Inflammatory macrophage (primary cell): ENCODE results near the gene PIP5K1B.

Experiments
- DNase-seq, 2 donors: peaks; one replicate each; pipeline ENCODE4 v3.0.0-alpha.2; 2020 to 2022

PIP5K1B gene

DNA sequence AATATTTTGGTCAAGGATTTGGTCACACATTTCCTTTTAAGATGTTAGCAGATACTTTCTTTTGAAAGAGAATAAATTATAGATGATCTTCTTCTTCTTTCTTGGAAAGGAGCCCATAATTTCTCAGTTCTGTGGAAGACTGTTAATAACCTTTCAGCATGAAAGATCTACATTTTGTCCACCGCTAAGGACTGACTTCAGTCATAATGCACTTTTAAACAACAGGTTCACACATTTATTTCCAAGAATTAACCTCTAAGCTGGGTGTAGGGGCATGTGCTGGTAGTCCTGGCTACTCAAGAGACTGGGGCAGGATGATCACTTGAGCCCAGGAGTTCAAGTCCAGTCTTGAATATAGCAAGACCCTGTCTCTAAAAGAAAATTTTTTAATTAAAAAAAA, 215.9 kb downstream of the PIP5K1B start:
- DNase-seq = no peak

DNA sequence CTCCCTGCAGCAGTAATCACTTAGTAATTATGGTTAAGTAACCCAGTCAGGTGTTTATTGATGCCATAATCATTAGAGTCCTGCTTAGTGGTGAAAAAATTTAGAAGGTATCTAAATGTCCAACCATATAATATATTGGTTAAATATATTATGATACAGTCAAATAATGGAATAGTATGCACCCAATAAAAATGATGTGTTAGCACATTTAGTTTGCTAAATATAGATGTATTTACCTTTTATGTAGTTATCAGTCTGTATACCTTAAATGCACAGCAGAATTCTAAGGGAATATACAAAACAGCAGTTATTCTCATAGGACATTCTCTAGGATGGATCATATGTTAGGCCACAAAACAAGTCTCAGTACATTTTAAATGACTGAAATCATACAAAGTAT, 218.4 kb downstream of the PIP5K1B start:
- DNase-seq = no peak

DNA sequence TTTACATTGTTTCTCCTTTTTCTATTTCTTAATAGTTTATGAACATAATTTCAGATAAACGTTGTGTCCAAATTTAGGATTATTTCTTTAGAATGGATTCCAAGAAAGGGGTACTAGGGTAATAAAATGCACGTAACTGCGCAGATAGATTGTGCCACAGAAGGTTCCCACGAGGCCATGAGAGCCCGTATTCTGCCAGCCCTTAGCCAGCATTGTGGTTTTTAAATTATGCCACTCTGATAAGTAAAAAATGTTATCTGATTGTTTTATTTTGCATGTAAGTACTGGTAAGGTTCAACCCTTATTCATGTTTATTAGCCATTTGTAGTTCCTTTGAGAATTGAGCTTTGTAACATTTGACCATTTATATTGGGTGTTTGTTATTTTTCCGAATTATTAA, 220.1 kb downstream of the PIP5K1B start:
- DNase-seq = no peak

DNA sequence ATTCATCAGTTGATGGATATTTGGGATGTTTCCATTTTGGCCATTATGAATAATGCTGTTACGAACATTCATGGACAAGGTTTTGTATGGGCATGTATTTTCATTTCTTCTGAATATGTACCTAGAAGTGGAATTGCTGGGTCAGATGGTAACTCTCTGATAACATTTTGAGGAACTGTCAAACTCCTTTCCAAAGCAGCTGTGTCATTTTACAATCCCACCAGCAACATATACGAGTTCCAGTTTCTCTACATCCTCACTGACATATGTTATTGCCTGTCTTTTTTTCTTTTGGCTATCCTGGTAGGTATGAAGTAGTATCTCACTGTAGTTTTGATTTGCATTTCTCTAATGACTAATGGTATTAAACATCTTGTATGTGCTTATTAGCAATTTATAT, 222.1 kb downstream of the PIP5K1B start:
- DNase-seq = no peak

DNA sequence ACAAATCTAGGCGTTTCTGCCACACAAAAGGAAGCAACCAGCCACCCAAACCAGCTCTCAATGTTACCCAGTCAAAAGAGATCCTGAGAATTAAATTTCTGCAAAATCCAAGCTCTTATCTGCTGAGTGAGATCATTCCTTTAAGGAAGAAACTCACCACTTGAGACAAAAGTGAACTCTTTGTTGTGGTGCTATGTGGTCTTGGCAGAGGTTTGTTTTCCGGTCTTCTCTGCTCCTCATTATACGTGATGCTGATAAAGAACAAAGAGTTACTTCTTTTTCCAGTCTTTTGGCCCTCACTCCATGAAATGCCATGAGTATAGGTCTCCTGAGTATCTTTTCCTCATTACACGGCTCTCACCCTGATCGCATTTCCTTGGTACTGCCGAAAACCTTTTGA, 226.8 kb downstream of the PIP5K1B start:
- DNase-seq = no peak

DNA sequence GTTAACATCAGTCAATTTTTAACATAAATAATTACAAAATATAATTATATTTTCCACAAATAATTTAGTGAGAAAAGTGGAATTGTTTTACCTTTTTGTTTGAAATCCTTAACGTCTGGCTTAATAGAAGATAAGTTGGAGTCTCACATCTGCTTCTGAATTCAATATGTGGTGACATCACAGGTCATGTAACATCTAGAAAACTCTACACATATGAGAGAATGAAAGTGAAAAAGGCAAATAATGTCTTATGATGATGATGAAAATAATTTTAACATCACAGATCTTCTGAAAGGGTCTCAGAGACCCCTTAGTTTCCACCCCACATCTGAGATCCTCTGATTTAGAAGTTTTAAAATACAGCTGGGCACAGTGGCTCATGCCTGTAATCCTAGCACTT, 227.4 kb downstream of the PIP5K1B start:
- no peak for DNase-seq

DNA sequence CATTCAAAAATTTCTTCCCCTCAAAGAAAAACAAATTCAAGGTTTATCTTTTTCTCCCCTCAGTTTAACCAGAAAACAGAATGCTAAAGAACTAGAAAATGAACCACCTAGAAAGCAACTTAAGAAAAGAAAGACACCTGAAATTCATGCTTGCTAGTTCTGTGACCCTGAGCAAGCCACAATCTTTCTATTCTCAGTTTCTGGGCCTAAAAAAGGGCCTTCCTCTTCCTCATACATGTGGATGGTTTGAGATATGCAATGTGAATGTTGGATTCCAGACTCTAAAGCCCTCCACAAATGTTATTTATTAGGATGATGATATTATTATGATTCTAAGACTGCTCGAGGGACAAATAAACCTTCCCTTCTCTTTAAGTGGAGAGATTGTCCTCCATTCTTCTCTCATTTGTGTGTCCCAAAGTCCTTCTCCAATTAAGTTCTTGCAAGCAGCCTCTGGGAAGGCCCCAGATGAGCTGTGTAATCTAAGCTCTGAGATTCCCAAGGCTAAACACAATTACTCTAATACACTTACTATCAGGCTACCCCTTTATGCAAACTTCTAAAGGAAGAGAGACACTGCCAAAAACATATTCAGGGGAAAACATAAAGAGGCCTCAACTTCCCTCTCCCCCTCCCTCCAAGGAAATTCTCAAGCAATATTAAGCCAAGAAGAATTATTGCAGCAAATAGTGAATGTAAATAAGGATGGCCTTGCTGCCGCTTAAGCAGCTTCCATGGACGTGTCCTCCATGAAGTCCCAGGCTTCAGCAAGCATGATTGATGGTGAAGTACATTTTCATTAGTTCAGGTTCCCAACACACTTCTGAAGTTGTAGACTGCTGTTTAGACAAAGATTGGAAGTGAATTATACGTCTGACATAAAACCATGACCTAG, 228.6 kb downstream of the PIP5K1B start:
- DNase-seq = no peak

DNA sequence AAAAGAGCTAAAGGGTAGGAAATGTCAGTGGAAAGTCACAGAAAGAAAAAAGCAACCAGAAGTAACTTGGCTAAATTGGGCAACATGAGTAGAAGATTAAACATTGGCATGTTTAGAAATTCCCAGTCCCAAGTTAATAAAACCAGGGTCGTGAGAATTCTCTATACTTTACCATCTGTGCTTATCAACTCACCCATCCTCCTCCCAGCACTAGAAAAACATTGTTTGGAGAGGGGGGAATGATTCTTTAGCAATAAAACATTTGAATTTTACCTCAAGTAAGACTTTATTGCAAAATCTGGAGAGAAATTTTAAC, 229.2 kb downstream of the PIP5K1B start:
- DNase-seq = no peak

DNA sequence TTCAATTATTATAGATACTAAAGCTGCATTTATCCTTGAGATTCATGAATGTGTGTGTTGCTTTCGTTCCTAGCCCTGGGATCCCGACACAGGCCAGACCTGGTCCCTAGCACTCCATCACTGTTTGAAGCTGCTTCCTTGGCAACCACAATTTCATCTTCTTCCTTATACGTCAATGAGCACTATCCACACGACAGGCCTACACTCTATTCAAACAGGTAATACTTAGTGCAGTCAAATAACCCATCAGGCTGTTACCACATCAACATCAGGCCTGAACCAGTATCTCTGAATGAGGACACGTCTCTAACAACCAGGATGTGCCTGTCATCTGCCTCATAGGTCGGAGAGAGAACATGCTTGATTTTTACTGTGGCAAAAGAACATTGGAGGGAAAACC, 235.5 kb downstream of the PIP5K1B start:
- no peak for DNase-seq

DNA sequence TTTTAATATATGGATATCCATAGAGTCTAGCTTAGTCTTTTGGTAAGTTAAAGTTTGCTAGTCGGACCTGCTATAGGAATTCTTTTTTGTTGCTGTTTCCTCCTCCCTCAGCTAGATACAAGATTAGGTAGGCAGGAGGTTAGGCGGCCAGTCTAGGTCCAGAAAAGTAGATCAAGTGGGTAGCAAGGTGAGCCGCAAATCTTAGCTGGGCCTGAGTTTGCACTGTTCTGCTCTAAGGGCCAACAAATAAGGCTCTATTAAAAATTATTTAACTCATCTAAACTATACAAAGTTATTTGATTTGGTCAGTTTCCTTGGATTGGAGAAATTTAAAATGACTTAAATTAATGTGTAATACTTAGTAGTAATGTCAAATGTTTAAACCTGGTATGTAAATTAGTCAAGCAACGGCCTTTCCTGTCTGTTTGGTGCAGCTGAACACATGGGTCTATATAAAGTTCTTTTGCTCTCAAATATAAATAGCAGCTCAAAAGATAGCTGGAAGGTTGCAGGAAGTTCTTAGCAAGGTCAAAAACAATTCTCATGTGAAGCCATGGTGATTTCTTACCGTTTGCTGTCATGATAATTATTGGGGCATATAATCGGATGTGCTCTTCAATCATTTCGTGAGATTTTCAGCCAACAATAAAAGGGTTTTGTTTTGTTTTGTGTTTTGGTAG, 236.9 kb downstream of the PIP5K1B start:
- no peak for DNase-seq

DNA sequence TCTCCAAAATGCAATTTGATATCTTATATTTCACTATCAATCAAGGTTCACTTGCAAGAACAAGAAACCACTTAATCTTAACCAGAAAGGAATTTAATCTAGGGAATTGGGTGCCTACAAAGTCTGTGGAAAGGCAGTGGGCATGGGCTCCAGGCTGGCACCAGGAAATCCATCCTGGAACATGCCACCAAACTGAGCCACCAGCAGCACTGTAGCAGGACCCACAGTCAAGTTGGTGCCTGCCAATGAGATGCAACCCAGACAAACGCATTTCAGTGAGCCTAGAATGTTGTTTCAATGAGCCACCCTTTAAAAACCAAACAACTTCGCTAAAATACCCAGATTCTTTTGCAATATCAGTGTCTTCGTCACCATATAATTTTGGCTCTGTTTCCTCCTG, 237.8 kb downstream of the PIP5K1B start:
- no peak for DNase-seq

DNA sequence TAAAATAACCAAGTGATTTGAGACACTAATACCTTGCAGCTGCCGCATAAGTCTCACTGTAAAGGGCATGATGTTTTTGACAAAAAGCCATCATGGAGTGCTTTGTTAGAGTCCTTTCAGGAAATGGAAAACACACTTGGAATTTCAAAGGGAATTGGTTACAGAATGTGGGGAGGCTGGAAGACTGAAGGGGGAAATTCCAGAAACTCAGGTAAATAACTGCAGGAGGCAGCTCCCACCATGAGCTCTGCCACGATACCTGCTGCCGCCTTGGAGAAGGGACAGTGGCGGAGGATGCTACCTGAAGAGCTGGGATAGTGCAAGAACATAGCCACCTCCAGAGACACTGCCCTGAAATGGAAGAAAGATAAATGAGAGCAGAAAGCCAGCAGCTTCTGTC, 242.0 kb downstream of the PIP5K1B start:
- no peak for DNase-seq

DNA sequence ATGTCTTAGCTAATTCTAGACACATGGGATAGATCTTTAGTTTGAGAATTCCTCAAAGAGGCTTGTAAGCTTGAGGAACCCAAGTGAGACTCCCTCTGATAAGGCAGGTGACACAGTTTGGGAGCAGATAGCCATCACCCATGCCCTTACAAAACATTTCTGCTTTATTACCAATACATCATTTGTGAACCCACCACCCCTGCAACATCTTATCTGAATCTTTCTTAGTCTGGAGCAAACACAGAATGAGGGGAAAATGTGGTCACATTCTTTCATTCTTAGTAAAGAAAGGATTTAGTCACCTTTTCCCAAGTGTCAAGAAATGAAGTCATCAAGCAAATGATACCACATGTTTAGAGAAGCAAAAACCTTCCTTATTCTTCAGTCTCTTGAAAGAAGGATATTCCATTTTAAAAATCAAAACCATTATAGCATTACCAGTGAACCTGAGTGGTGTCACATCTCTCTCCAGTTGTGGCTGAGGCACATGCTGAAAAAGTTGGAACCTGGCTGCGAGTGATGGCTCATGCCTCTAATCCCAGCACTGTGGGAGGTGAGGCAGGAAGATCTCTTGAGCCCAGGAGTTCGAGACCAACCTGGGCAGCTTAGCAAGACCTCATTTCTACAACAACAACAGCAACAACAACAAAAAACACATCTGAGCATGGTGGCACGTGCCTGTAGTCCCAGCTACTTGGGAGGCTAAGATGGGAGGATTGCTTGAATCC, 243.0 kb downstream of the PIP5K1B start:
- DNase-seq = no peak

DNA sequence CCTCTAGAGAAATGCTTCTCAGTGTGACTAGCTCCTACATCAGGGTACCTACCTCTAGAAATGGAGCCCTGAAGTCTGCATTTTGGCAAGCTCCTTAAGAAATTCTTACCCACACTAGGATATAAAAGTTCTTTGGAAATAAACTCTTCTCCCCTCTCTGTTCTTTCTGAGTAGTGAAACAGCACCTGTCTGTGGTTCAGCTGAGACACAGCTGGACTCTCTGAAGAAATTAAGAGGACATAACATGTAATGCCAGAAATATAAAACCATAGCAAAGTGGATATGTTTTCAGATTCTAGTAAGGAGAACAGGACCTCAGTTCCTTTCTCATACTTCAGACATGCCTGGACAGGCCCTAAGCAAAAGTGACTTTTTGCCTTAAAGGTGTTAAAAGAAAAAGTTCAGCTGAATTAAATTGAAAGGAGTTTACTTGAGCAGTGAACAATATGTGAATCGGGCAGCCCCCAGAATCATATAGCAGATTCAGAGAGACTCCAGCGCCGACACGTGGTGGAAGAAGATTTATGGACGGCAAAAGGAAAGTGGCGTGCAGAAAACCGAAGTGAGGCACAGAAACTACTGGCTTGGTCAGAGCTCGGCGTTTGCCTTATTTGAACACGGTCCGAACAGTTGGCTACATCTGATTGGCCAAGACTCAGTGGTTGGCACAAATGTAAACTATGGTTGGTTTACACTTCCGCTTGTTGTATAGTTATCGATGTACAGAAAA, 244.4 kb downstream of the PIP5K1B start:
- peak in 1 of 2 donors; percentile 4 for DNase-seq

DNA sequence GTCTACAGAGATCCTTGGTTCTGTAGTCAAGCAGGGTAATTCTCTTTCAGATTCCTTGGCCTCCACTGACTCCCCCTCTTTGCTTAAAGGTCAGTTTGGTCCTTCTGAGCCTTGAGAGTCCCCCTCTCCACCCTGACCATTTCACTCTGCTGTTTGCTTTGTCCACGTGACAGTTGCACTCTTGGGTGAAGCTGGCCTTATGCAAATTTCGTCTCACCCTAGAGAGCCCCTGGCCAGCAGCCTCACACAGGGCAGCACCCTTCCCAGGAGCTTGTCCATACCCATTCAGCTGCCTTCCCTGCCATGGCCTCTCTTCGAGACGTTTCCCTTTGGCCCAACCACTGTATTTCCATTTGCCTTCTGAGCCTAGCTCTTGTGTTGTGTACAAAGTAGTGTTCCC, 245.1 kb downstream of the PIP5K1B start:
- DNase-seq = no peak

DNA sequence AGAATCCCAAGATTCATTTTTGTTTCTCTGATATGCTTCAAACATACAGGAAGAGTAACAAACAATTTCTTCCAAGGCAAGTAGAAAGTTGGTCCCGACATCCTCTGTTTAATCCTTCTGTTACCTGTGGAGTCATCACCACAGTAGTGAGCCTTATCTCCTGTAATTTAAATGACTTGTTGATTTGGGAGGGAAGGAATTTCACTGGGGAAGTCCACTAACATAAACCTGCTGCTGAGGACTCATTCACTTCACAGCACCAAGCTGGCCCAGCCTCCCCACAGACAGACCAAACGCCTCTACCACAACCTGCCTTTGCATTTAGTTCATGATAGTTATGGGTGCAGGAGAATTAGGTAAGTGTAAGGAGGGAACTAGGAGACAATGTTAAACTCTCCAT, 245.6 kb downstream of the PIP5K1B start:
- DNase-seq = no peak

DNA sequence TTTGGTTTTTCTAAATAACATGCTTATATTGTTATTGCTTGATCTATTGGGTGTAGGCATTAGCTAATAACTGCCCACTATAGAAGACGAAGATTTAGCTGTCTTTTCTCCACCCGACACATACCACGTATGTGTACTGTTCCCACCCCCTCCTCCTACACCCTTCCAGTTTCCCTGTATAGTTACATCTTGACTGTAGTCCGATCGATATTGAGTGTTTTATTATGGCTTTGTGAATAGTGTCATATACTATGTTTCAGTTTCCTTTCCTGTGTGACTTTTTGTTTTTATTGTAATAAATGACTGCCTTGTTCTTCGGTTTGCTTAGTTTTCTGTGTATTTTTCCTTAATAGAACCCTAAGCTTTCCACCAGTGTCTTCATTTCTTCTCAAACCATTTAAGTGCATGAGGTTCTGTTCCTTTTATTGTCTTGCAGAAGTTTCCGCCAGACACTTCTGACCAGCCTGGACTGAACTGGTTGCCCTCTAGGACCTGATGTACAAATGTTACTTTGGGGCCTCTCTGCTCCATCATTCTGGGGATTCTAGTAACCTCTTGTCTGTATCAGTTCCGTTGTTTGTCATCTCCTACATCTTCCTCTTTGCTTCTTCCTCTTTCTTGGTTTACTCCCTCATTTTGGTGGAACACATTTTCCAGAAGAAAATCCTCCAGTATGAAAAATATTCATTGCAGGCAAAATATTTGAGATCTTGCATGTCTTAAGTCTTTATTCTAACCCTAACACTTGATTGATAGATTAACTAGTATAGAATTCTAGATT, 247.0 kb downstream of the PIP5K1B start:
- peak; percentile 75 to 87 for DNase-seq

DNA sequence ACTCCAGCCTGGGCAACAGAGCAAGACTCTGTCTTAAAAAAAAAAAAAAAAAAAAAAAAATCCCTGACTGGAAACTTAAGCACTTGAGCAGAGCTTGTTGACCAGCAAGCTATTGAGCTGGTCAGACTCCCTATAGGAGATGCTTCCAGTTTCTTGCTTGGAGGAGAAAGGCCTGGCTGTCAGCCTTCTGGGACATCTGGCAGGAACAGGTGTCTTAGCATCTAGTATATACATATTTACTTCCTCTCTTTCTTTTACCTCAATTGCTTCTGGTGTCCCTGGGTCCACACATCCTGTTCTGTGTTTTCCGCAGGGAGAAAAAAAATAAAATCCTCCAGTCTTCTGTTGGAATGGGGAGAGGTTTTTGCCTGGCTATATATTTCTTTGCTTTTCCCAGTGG, 248.7 kb downstream of the PIP5K1B start:
- no peak for DNase-seq

DNA sequence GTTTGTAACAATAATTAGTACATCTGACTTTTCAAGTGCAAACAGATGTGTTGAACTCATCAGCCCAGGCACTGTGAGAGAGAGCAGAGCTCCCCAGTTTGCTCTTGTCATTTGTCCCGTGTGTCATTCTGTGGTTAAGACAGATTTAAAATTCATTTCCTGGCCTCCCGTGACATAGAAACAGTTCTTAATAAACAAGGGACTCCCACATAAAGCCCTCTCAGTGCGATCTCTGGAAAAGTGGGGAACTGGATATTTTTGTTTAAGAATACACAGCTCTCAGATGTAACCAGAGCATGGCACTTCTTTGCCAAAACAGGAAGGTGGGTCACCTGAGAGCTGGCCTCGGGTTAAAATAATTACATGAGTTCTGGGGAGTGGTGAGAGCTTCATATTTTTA, 250.3 kb downstream of the PIP5K1B start:
- peak; percentile 46 to 61 for DNase-seq

DNA sequence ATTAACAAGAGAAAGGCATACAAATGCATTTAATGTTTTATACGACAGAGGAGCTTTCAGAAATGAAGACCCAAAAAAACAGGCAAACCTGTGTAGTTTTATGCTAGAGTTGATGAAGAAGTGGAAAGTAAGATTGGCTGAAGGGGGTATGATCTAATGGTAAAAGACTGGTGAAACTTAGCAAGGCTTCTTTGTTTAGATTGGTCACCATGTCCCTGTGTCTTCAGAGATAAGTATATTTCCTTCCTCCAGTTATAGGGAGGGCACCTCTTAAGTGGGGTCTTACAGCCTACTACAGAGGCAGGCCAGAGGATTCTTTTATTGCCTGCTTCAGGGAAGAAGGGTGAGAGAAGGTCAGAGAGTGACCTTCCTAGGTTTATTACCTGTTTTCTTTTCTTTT, 252.4 kb downstream of the PIP5K1B start:
- DNase-seq = no peak

DNA sequence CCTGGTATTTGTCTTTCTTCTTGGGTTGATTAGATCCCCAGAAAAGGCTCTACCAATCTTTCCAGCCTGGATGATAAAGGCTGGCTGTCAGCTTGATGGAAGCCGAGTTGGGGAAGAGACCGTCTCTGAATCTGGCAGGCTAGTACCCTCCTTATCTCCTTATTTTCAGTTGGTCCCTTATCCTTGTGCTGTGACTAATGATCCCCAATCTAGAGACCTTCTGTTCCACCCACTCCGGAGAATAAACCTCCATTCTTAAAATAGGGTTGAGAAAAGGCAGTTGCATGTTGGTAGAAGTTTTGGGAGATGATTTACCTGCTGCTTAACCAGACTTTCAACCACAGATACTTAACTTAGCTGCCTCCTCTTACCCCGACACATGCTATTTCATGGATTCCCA, 256.5 kb downstream of the PIP5K1B start:
- DNase-seq = no peak

DNA sequence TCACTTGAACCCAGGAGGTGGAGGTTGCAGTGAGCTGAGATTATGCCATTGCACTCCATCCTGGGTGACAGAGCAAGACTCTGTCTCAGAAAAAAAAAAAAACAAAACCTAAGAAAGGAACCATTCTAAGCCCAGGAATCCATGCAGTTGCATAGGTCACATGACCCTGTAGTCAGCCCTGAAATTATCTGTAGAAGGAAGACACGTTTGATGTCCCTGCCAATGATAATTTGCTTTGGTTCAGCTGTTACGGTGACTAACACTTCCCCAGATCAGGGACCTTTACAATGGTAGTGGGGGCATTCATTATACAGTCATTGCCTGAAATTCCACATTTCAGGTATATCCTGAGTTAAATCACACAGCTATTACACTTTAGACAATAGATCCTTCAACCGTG, 258.4 kb downstream of the PIP5K1B start:
- DNase-seq = no peak
